ENCODE results near the gene RALGPS2.

DNA sequence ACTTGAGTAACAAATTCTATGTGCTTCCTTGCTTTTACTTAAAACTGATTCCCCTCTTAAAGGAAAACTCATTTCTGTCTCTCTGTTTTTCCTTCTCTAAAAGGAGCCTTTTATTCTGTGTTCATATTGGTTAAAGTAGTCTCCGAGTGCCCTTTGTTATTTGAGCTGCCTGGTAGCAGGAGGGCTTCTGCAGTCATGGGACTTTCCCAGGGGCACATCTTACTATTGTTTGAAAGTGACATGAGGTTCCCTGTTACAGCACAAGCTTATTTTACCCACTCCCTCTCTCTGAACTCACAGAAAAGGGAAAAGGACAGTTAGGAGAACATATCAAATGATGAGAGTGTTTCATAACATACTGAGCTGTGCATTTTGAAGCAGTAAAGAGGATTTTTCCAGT lies 203.9 kb downstream of the RALGPS2 start:
- TF ChIP-seq, protein P1, sequence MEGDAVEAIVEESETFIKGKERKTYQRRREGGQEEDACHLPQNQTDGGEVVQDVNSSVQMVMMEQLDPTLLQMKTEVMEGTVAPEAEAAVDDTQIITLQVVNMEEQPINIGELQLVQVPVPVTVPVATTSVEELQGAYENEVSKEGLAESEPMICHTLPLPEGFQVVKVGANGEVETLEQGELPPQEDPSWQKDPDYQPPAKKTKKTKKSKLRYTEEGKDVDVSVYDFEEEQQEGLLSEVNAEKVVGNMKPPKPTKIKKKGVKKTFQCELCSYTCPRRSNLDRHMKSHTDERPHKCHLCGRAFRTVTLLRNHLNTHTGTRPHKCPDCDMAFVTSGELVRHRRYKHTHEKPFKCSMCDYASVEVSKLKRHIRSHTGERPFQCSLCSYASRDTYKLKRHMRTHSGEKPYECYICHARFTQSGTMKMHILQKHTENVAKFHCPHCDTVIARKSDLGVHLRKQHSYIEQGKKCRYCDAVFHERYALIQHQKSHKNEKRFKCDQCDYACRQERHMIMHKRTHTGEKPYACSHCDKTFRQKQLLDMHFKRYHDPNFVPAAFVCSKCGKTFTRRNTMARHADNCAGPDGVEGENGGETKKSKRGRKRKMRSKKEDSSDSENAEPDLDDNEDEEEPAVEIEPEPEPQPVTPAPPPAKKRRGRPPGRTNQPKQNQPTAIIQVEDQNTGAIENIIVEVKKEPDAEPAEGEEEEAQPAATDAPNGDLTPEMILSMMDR (IDR thresholded peaks at IDR 0.05) = no peak
- TF ChIP-seq EZH2 (IDR thresholded peaks at IDR 0.05; ENCODE audit: borderline replicate concordance, insufficient read depth, low read depth, low read length, poor library complexity, severe bottlenecking) = no peak

Data from B cell (primary cell).